Measurements from ENCODE around the gene AP3D1. TPM values are rescaled to one million over a fixed set of nuclear protein-coding genes. Genes with fewer than 3 reads are reported as not detected.

Gene AP3D1
- total RNA-seq, 1 donor from 2014 or later, result 113 TPM

- peaks cover 19% of the 10 kb centered on the region for H3K36me3 Mint-ChIP-seq (ENCODE audit: low read depth)
- peaks cover 29% of the 10 kb centered on the region for H3K4me1 Mint-ChIP-seq
- H3K4me3 Mint-ChIP-seq, result no peak overlapping the region
- H3K27ac Mint-ChIP-seq, result peak overlapping the region; percentile 70
- H3K27me3 Mint-ChIP-seq, result no peaks in the 10 kb centered on the region
- no peak for DNase-seq
- no peaks in the 10 kb centered on the region for H3K9me3 Mint-ChIP-seq
- intact Hi-C loops (cut with micrococcal nuclease), result no loop called here
These were observed 22.6 kb upstream of the AP3D1 start for GRCh38 chr19:2173767-2174577.

- Mint-ChIP-seq H3K27ac (no peak overlapping the region), H3K9me3 (no peaks in the 10 kb centered on the region), H3K27me3 (no peaks in the 10 kb centered on the region), H3K4me1 (peaks cover 35% of the 10 kb centered on the region), H3K36me3 (ENCODE audit: low read depth) (peaks cover 21% of the 10 kb centered on the region), H3K4me3 (no peak overlapping the region)
- intact Hi-C loops (cut with micrococcal nuclease), result no loop called here
- no peak for DNase-seq
These were observed 22.0 kb upstream of the AP3D1 start for GRCh38 chr19:2173388-2173766.

GRCh38 chr19:2171349-2172145, 20.2 kb upstream of the AP3D1 start:
- H3K27ac Mint-ChIP-seq, result peak overlapping the region; percentile 74
- peak; percentile 85 for DNase-seq
- H3K36me3 Mint-ChIP-seq (ENCODE audit: low read depth), result peaks cover 34% of the 10 kb centered on the region
- intact Hi-C loops (cut with micrococcal nuclease), result no loop called here
- H3K27me3 Mint-ChIP-seq, result no peaks in the 10 kb centered on the region
- peak overlapping the region; percentile 60 for H3K4me3 Mint-ChIP-seq
- peaks cover 45% of the 10 kb centered on the region for H3K4me1 Mint-ChIP-seq
- no peaks in the 10 kb centered on the region for H3K9me3 Mint-ChIP-seq

GRCh38 chr19:2170987-2171348, 19.6 kb upstream of the AP3D1 start:
- H3K4me3 Mint-ChIP-seq, result peak overlapping the region; percentile 60
- no peak for DNase-seq
- no peaks in the 10 kb centered on the region for H3K27me3 Mint-ChIP-seq
- H3K9me3 Mint-ChIP-seq, result no peaks in the 10 kb centered on the region
- peaks cover 46% of the 10 kb centered on the region for H3K4me1 Mint-ChIP-seq
- intact Hi-C loops (cut with micrococcal nuclease), result no loop called here
- H3K27ac Mint-ChIP-seq, result peak overlapping the region; percentile 74
- peaks cover 34% of the 10 kb centered on the region for H3K36me3 Mint-ChIP-seq (ENCODE audit: low read depth)

- peaks cover 49% of the 10 kb centered on the region for H3K4me1 Mint-ChIP-seq
These were observed 18.9 kb upstream of the AP3D1 start for GRCh38 chr19:2170219-2170618.

GRCh38 chr19:2168619-2169424, 17.5 kb upstream of the AP3D1 start:
- H3K27ac Mint-ChIP-seq, result peak overlapping the region; percentile 94
- peaks cover 39% of the 10 kb centered on the region for H3K36me3 Mint-ChIP-seq (ENCODE audit: low read depth)
- intact Hi-C loops (cut with micrococcal nuclease), result loop anchor here (5.0 kb wide), 1 partner anchor 68 kb away; the partner anchor contains the start of genes PLEKHJ1 and SF3A2
- peaks cover 49% of the 10 kb centered on the region for H3K4me1 Mint-ChIP-seq
- H3K9me3 Mint-ChIP-seq, result no peaks in the 10 kb centered on the region
- peaks cover 2% of the 10 kb centered on the region for H3K27me3 Mint-ChIP-seq
- DNase-seq, result peak; percentile 81
- peak overlapping the region; percentile 77 for H3K4me3 Mint-ChIP-seq

More at GRCh38 chr19:2170219-2170618, 18.9 kb upstream of the AP3D1 start:
- no peaks in the 10 kb centered on the region for H3K27me3 Mint-ChIP-seq
- H3K4me3 Mint-ChIP-seq, result peak overlapping the region; percentile 46
- no peaks in the 10 kb centered on the region for H3K9me3 Mint-ChIP-seq
- intact Hi-C loops (cut with micrococcal nuclease), result no loop called here
- no peak for DNase-seq
- peak overlapping the region; percentile 73 for H3K27ac Mint-ChIP-seq
- H3K36me3 Mint-ChIP-seq (ENCODE audit: low read depth), result peaks cover 40% of the 10 kb centered on the region

GRCh38 chr19:2167896-2168618, 16.7 kb upstream of the AP3D1 start:
- no peak for DNase-seq
- Mint-ChIP-seq H3K27me3 (peaks cover 2% of the 10 kb centered on the region), H3K36me3 (ENCODE audit: low read depth) (peaks cover 35% of the 10 kb centered on the region), H3K4me1 (peaks cover 49% of the 10 kb centered on the region), H3K9me3 (no peaks in the 10 kb centered on the region), H3K4me3 (peak overlapping the region; percentile 77), H3K27ac (peak overlapping the region; percentile 94)
- intact Hi-C loops (cut with micrococcal nuclease), result loop anchor here (5.0 kb wide), 1 partner anchor 69 kb away; the partner anchor contains the start of genes PLEKHJ1 and SF3A2

- DNase-seq, result no peak
- Mint-ChIP-seq H3K4me1 (peaks cover 49% of the 10 kb centered on the region), H3K36me3 (ENCODE audit: low read depth) (peaks cover 32% of the 10 kb centered on the region), H3K27ac (peak overlapping the region; percentile 94), H3K27me3 (peaks cover 2% of the 10 kb centered on the region), H3K9me3 (no peaks in the 10 kb centered on the region), H3K4me3 (peak overlapping the region; percentile 77)
- intact Hi-C loops (cut with micrococcal nuclease), result loop anchor here (5.0 kb wide), 1 partner anchor 70 kb away; the partner anchor contains the start of genes PLEKHJ1 and SF3A2
These were observed 15.7 kb upstream of the AP3D1 start for GRCh38 chr19:2166741-2167738.

- Mint-ChIP-seq H3K9me3 (no peaks in the 10 kb centered on the region), H3K36me3 (ENCODE audit: low read depth) (peaks cover 31% of the 10 kb centered on the region), H3K27ac (peak overlapping the region; percentile 99), H3K4me3 (peak overlapping the region; percentile 98), H3K4me1 (peaks cover 30% of the 10 kb centered on the region), H3K27me3 (peaks cover 2% of the 10 kb centered on the region)
- no peak for DNase-seq
- intact Hi-C loops (cut with micrococcal nuclease), result loop anchor here (5.0 kb wide), 1 partner anchor 228 kb away; no protein-coding TSS in a partner anchor
These were observed 12.9 kb upstream of the AP3D1 start for GRCh38 chr19:2164020-2164998.

GRCh38 chr19:2160379-2160778, 9.0 kb upstream of the AP3D1 start:
- H3K36me3 Mint-ChIP-seq (ENCODE audit: low read depth), result peaks cover 4% of the 10 kb centered on the region
- intact Hi-C loops (cut with micrococcal nuclease), result loop anchor here (5.0 kb wide), 1 partner anchor 232 kb away; no protein-coding TSS in a partner anchor

GRCh38 chr19:2157452-2157851, 6.1 kb upstream of the AP3D1 start:
- no peak overlapping the region for H3K4me3 Mint-ChIP-seq
- H3K27me3 Mint-ChIP-seq, result no peaks in the 10 kb centered on the region
- peaks cover 14% of the 10 kb centered on the region for H3K4me1 Mint-ChIP-seq
- peak overlapping the region; percentile 77 for H3K27ac Mint-ChIP-seq
- no peaks in the 10 kb centered on the region for H3K36me3 Mint-ChIP-seq (ENCODE audit: low read depth)
- intact Hi-C loops (cut with micrococcal nuclease), result loop anchor here (10.0 kb wide), 1 partner anchor 457 kb away; no protein-coding TSS in a partner anchor
- H3K9me3 Mint-ChIP-seq, result no peaks in the 10 kb centered on the region
- DNase-seq, result no peak

More at GRCh38 chr19:2160379-2160778, 9.0 kb upstream of the AP3D1 start:
- Mint-ChIP-seq H3K4me3 (no peak overlapping the region), H3K9me3 (no peaks in the 10 kb centered on the region), H3K4me1 (peaks cover 18% of the 10 kb centered on the region), H3K27ac (no peak overlapping the region), H3K27me3 (peaks cover 2% of the 10 kb centered on the region)
- DNase-seq, result no peak

Measured in activated CD4-positive, alpha-beta T cell treated with anti-CD3 and anti-CD28 coated beads, Interleukin-2, amount 10 ng/mL, durations not matched to agents 24 days and 14 days (primary cell).